OCI-LY1 (cell line): ENCODE results near the gene ZFYVE21.

Experiments
- CTCF ChIP-seq: fragments of 200-600 bp; sonication (generic), shearing (Covaris generic); IDR thresholded peaks from 2 replicates; pipeline ENCODE4 v1.5.1; 2017; ENCODE audit warnings: mild to moderate bottlenecking, antibody characterized with exemption, low read length, moderate library complexity, mixed read lengths
- EZH2 ChIP-seq: fragments of 200-600 bp; sonication (generic), shearing (Covaris generic); IDR thresholded peaks from 2 replicates; pipeline ENCODE4 v1.8.0; 2017; ENCODE audit warnings: borderline replicate concordance, mixed run types, mild to moderate bottlenecking, antibody characterized with exemption, low read length, moderate library complexity, mixed read lengths

- TF ChIP-seq CTCF (no peak), EZH2 (no peak)
Measured at GRCh38 chr14:103680491-103681231, 34.9 kb upstream of the ZFYVE21 start.
